PC-3 (cell line): ENCODE results near the gene FLVCR1. TPM values are rescaled to one million over a fixed set of nuclear protein-coding genes. Genes with fewer than 3 reads are reported as not detected.

Experiments
- ATAC-seq: fragments of 200-7000 bp; cut with Tn5 transposase; 2 replicates; pipeline ENCODE4 v1.9.1; 2020; ENCODE audit warnings: mild to moderate bottlenecking, moderate library complexity
- BruUV-seq: library from RNA; stranded (reverse); fragments of 400-500 nt; replicated peaks from 2 replicates; lab custom pipeline; 2021; lab: Mats Ljungman, UMichigan
- CTCF ChIA-PET: fragments of 300-600 bp; sonication (Branson Sonifier 250); formaldehyde crosslinking; loops from one replicate; lab custom pipeline; 2022; ENCODE audit warnings: antibody characterized with exemption; lab: Charles Lee
- POLR2A ChIA-PET: fragments of 300-600 bp; sonication (Branson Sonifier 250); formaldehyde crosslinking; loops from one replicate; lab custom pipeline; 2022; ENCODE audit warnings: antibody characterized with exemption; ENCODE audit not compliant: unreplicated experiment; lab: Charles Lee
- DNase-seq: peaks from one replicate; pipeline ENCODE4 v3.0.0-alpha.2; 2015
- H2AFZ ChIP-seq: fragments of 300-600 bp; sonication (generic); 2 replicates; pipeline ENCODE4 v1.6.0; 2016; ENCODE audit warnings: antibody characterized with exemption, low read length
- H3F3A ChIP-seq: fragments of 300-600 bp; sonication (generic); one replicate; pipeline ENCODE4 v1.6.0; 2017; ENCODE audit warnings: antibody characterized with exemption, low read length, control low read depth, mild to moderate bottlenecking; ENCODE audit not compliant: unreplicated experiment
- H3K27ac ChIP-seq: fragments of 300-600 bp; sonication (generic); 2 replicates; pipeline ENCODE4 v1.5.1; 2016; ENCODE audit warnings: mild to moderate bottlenecking, low read length
- H3K27me3 ChIP-seq: fragments of 300-600 bp; sonication (generic); 2 replicates; pipeline ENCODE4 v1.6.1; 2016; ENCODE audit warnings: low read length, mixed read lengths
- H3K36me3 ChIP-seq: fragments of 300-600 bp; sonication (generic); 2 replicates; pipeline ENCODE4 v1.6.1; 2016; ENCODE audit warnings: low read depth, mixed run types, low read length, mixed read lengths
- H3K4me1 ChIP-seq: fragments of 300-600 bp; sonication (generic); 2 replicates; pipeline ENCODE4 v1.5.1; 2016; ENCODE audit warnings: low read length; ENCODE audit not compliant: insufficient read depth
- H3K4me2 ChIP-seq: fragments of 300-600 bp; sonication (generic); 2 replicates; pipeline ENCODE4 v1.6.0; 2016; ENCODE audit warnings: low read length
- H3K4me3 ChIP-seq: fragments of 300-600 bp; sonication (generic); 2 replicates; pipeline ENCODE4 v1.5.1; 2016; ENCODE audit warnings: mild to moderate bottlenecking, low read length, mixed read lengths
- H3K79me2 ChIP-seq: fragments of 300-600 bp; sonication (generic); 2 replicates; pipeline ENCODE4 v1.6.1; 2017; ENCODE audit warnings: low read length, mixed read lengths
- H3K9ac ChIP-seq: fragments of 300-600 bp; sonication (generic); 2 replicates; pipeline ENCODE4 v1.6.0; 2016; ENCODE audit warnings: mild to moderate bottlenecking, low read length
- H3K9me2 ChIP-seq: fragments of 300-600 bp; sonication (generic); replicated peaks from 2 replicates; pipeline ENCODE4 v1.6.1; 2016; ENCODE audit warnings: mixed run types, low read length, mixed read lengths
- H3K9me3 ChIP-seq: fragments of 300-600 bp; sonication (generic); 2 replicates; pipeline ENCODE4 v1.6.1; 2016; ENCODE audit warnings: low read length, mixed read lengths
- H4K20me1 ChIP-seq: fragments of 300-600 bp; sonication (generic); 2 replicates; pipeline ENCODE4 v1.6.1; 2016; ENCODE audit warnings: low read length, mixed read lengths
- EZH2 ChIP-seq: fragments of 300-600 bp; sonication (generic); IDR thresholded peaks from one replicate; pipeline ENCODE4 v1.6.1; 2017; ENCODE audit warnings: antibody characterized with exemption, mild to moderate bottlenecking, low read length; ENCODE audit not compliant: unreplicated experiment
- EZH2phosphoT487 ChIP-seq: fragments of 300-600 bp; sonication (generic); IDR thresholded peaks from 2 replicates; pipeline ENCODE4 v1.6.1; 2018; ENCODE audit warnings: mild to moderate bottlenecking, antibody characterized with exemption, low read length, borderline replicate concordance
- intact Hi-C: fragments of 100-400 bp; cut with micrococcal nuclease; formaldehyde crosslinking; loops from 2 replicates; pipeline ENCODE4 v1.9.0; 2023
- total RNA-seq: library from RNA; depleted of rRNA; stranded (reverse); fragments of >200 nt; gene quantifications from 2 replicates; pipeline ENCODE4 v1.2.3, GENCODE V29; 2014
- TF ChIP-seq, protein P1 (sequence below): fragments of 300-600 bp; sonication (generic); conservative IDR thresholded peaks from 2 replicates; pipeline ENCODE4 v1.5.1; 2017; ENCODE audit warnings: antibody characterized with exemption, low read depth, mild to moderate bottlenecking, low read length

Gene FLVCR1
- total RNA-seq, 1 experiment from 2014 or later: 13.9 TPM

DNA sequence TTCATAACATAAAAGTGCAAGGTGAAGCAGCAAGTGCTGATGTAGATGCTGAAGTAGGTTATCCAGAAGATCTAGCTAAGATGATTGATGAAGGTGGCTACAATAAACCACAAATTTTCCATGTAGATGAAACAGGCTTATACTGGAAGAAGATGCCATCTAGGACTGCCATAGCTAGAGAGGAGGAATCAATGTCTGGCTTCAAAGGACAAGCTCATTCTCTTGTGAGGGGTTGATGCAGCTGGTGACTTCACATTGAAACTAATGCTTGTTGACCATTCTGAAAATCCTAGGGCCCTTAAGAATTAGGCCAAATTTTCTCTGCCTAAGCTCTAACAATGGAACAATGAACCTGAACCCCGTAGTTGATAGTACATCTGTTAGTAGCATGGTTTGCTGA lies 34.0 kb downstream of the FLVCR1 start:
- TF ChIP-seq EZH2 (no peak), EZH2phosphoT487 (no peak)
- TF ChIP-seq, protein P1, sequence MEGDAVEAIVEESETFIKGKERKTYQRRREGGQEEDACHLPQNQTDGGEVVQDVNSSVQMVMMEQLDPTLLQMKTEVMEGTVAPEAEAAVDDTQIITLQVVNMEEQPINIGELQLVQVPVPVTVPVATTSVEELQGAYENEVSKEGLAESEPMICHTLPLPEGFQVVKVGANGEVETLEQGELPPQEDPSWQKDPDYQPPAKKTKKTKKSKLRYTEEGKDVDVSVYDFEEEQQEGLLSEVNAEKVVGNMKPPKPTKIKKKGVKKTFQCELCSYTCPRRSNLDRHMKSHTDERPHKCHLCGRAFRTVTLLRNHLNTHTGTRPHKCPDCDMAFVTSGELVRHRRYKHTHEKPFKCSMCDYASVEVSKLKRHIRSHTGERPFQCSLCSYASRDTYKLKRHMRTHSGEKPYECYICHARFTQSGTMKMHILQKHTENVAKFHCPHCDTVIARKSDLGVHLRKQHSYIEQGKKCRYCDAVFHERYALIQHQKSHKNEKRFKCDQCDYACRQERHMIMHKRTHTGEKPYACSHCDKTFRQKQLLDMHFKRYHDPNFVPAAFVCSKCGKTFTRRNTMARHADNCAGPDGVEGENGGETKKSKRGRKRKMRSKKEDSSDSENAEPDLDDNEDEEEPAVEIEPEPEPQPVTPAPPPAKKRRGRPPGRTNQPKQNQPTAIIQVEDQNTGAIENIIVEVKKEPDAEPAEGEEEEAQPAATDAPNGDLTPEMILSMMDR: no peak
- DNase-seq (no peak), ATAC-seq (no peak)
- no peaks in the 10 kb centered on the region for H3K9me3 ChIP-seq
- no peak overlapping the region for H3K9ac ChIP-seq
- H3K36me3 ChIP-seq: peaks cover 65% of the 10 kb centered on the region
- H3K27ac ChIP-seq: no peak overlapping the region
- no peak overlapping the region for H3K4me2 ChIP-seq
- no peaks in the 10 kb centered on the region for H3K4me1 ChIP-seq
- no peaks in the 10 kb centered on the region for H3F3A ChIP-seq
- intact Hi-C loops: no loop called here
- H3K27me3 ChIP-seq: no peaks in the 10 kb centered on the region
- POLR2A ChIA-PET: no interaction called here
- CTCF ChIA-PET: no interaction called here
- H3K9me2 ChIP-seq: no peaks in the 10 kb centered on the region
- no peak overlapping the region for H2AFZ ChIP-seq
- H4K20me1 ChIP-seq: no peaks in the 10 kb centered on the region
- BruUV-seq: no TSS peak
- H3K4me3 ChIP-seq: no peak overlapping the region
- H3K79me2 ChIP-seq: no peaks in the 10 kb centered on the region

DNA sequence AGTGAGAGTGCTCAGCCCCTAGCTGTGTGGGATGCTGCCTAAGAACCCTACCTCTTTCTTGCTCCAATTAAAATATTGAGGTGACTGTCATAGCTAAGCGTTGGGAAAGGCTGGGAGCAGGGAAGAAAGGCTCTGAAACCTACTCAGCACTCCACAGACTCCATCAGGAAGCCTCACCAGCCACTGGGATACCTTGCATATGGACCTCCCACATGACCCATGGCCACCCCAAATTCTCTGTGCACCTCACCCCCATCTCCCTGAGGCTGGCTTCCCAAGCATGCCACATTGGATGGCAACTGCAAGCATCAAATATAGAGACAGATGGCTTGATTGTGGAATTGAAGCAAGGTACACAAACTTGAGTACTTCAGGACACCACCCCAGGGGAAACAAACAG lies 41.8 kb downstream of the FLVCR1 start:
- Histone ChIP-seq H3K9ac (no peak overlapping the region), H3K27ac (no peak overlapping the region), H4K20me1 (no peaks in the 10 kb centered on the region), H3K27me3 (no peaks in the 10 kb centered on the region), H3F3A (no peaks in the 10 kb centered on the region), H3K9me2 (no peaks in the 10 kb centered on the region), H3K4me3 (no peak overlapping the region), H3K9me3 (no peaks in the 10 kb centered on the region), H2AFZ (no peak overlapping the region), H3K4me2 (no peak overlapping the region), H3K79me2 (no peaks in the 10 kb centered on the region), H3K36me3 (peaks cover 50% of the 10 kb centered on the region), H3K4me1 (no peaks in the 10 kb centered on the region)
- CTCF ChIA-PET: no interaction called here
- POLR2A ChIA-PET: no interaction called here
- BruUV-seq: no TSS peak
- intact Hi-C loops: no loop called here
- TF ChIP-seq EZH2 (no peak), EZH2phosphoT487 (no peak)
- TF ChIP-seq, protein P1: no peak
- DNase-seq (no peak), ATAC-seq (no peak)

DNA sequence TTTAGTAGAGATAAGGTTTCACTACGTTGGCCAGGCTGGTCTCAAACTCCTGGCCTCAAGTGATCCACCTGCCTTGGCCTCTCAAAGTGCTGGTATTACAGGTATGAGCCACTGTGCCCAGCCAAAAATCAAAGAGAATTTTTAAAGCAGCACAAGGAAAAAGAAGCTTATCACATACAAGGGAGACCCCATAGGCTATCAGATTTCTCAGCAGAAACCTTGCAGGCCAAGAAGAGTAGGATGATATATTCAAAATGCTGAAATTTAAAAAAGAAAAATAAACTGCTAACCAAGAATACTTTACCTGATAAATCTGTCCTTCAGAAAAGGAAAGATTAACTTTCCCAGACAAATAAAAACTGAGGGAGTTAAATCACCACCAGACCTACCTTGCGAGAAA lies 43.2 kb downstream of the FLVCR1 start:
- H3K79me2 ChIP-seq: no peaks in the 10 kb centered on the region
- H3K27me3 ChIP-seq: no peaks in the 10 kb centered on the region
- no peak overlapping the region for H3K4me3 ChIP-seq
- no peaks in the 10 kb centered on the region for H3K4me1 ChIP-seq
- H3F3A ChIP-seq: no peaks in the 10 kb centered on the region
- H3K9me2 ChIP-seq: no peaks in the 10 kb centered on the region
- H3K36me3 ChIP-seq: peaks cover 36% of the 10 kb centered on the region
- no peaks in the 10 kb centered on the region for H3K9me3 ChIP-seq
- no peak for TF ChIP-seq EZH2
- TF ChIP-seq, protein P1: no peak
- TF ChIP-seq EZH2phosphoT487: no peak
- H3K4me2 ChIP-seq: no peak overlapping the region
- ChIA-PET POLR2A (interaction anchor here (0.6 kb wide), 1 partner anchor 27 kb away, joined by 9 read pairs; no protein-coding TSS in a partner anchor), CTCF (no interaction called here)
- no TSS peak for BruUV-seq
- intact Hi-C loops: no loop called here
- ATAC-seq (no peak), DNase-seq (no peak)
- no peak overlapping the region for H3K27ac ChIP-seq
- no peaks in the 10 kb centered on the region for H4K20me1 ChIP-seq
- no peak overlapping the region for H2AFZ ChIP-seq
- H3K9ac ChIP-seq: no peak overlapping the region
